Smooth muscle cell (in vitro differentiated cells): Measurements from ENCODE around the gene HSD11B1. TPM values are rescaled to one million over a fixed set of nuclear protein-coding genes. Genes with fewer than 3 reads are reported as not detected.

Experiments used
- DNase-seq: peaks from one replicate; lab custom pipeline; 2025; ENCODE audit not compliant: unreplicated experiment; lab: John Stamatoyannopoulos, UW
- H2AFZ ChIP-seq: fragments of 200-600 bp; sonication (generic); 2 replicates; pipeline ENCODE4 v1.6.0; 2016; ENCODE audit warnings: antibody characterized with exemption, low read depth, mild to moderate bottlenecking
- H3F3A ChIP-seq: fragments of 200-600 bp; sonication (generic); 2 replicates; pipeline ENCODE4 v1.6.0; 2017; ENCODE audit warnings: antibody characterized with exemption, low read depth
- H3K27ac ChIP-seq: fragments of 200-600 bp; sonication (generic); 2 replicates; pipeline ENCODE4 v1.5.1; 2016; ENCODE audit warnings: low read depth, mild to moderate bottlenecking
- H3K27me3 ChIP-seq: fragments of 200-600 bp; sonication (generic); 2 replicates; pipeline ENCODE4 v1.6.1; 2016; ENCODE audit warnings: low read depth, mild to moderate bottlenecking
- H3K36me3 ChIP-seq: fragments of 200-600 bp; sonication (generic); 2 replicates; pipeline ENCODE4 v1.5.1; 2016; ENCODE audit warnings: low read depth
- H3K4me1 ChIP-seq: fragments of 200-600 bp; sonication (generic); 2 replicates; pipeline ENCODE4 v1.5.1; 2016; ENCODE audit warnings: low read depth
- H3K4me2 ChIP-seq: fragments of 200-600 bp; sonication (generic); 2 replicates; pipeline ENCODE4 v1.6.0; 2016; ENCODE audit warnings: mild to moderate bottlenecking
- H3K4me3 ChIP-seq: fragments of 200-600 bp; sonication (generic); 2 replicates; pipeline ENCODE4 v1.5.1; 2016; ENCODE audit warnings: mild to moderate bottlenecking
- H3K79me2 ChIP-seq: fragments of 200-600 bp; sonication (generic); 2 replicates; pipeline ENCODE4 v1.6.0; 2016; ENCODE audit warnings: low read depth, mild to moderate bottlenecking
- H3K9ac ChIP-seq: fragments of 200-600 bp; sonication (generic); 2 replicates; pipeline ENCODE4 v1.6.0; 2016; ENCODE audit warnings: low read depth
- H3K9me3 ChIP-seq: fragments of 200-600 bp; sonication (generic); replicated peaks from 2 replicates; pipeline ENCODE4 v1.5.1; 2016; ENCODE audit warnings: low read depth
- H4K20me1 ChIP-seq: fragments of 200-600 bp; sonication (generic); 2 replicates; pipeline ENCODE4 v1.6.0; 2016; ENCODE audit warnings: low read depth
- CTCF ChIP-seq: fragments of 200-600 bp; sonication (generic); IDR thresholded peaks from 2 replicates; pipeline ENCODE4 v1.5.1; 2017; ENCODE audit warnings: borderline replicate concordance, mild to moderate bottlenecking, antibody characterized with exemption; ENCODE audit not compliant: insufficient read depth, poor library complexity, severe bottlenecking
- whole genome bisulfite sequencing: methylation state at CpG from one replicate; pipeline ENCODE4 v1.1.7; 2016; ENCODE audit warnings: low lambda C conversion rate; 5-methylcytosine and 5-hydroxymethylcytosine counted together
- polyA plus RNA-seq: library from polyadenylated mRNA; unstranded; fragments of >200 nt; fragmentation: Nextera tagmentation; extraction: Ambion mirVana; gene quantifications from 2 replicates; pipeline ENCODE4 v1.2.1, GENCODE V29; 2016
- total RNA-seq: library from RNA; depleted of rRNA; stranded (reverse); fragments of >200 nt; gene quantifications from 2 replicates; pipeline ENCODE4 v1.2.3, GENCODE V29; 2014

HSD11B1 gene
- total and polyA plus RNA-seq, 2 experiments from 2014 or later: not detected

- no peak overlapping the region for H2AFZ ChIP-seq
- no peaks in the 10 kb centered on the region for H3K79me2 ChIP-seq
- TF ChIP-seq CTCF: no peak
- no peak overlapping the region for H3K4me3 ChIP-seq
- no peak for DNase-seq
- H3K9ac ChIP-seq: no peak overlapping the region
- no peak overlapping the region for H3K4me2 ChIP-seq
- H4K20me1 ChIP-seq: no peaks in the 10 kb centered on the region
- no peaks in the 10 kb centered on the region for H3K36me3 ChIP-seq
- peaks cover 4% of the 10 kb centered on the region for H3F3A ChIP-seq
- H3K27ac ChIP-seq: no peak overlapping the region
- peaks cover under 1% of the 10 kb centered on the region for H3K27me3 ChIP-seq
- H3K9me3 ChIP-seq: no peaks in the 10 kb centered on the region
- WGBS: 93% methylated on average over 3 of the region's 3 CpGs
- no peaks in the 10 kb centered on the region for H3K4me1 ChIP-seq
Observed at GRCh38 chr1:209752890-209753289, 48.2 kb downstream of the HSD11B1 start.

- Histone ChIP-seq H2AFZ (no peak overlapping the region), H3F3A (no peaks in the 10 kb centered on the region), H3K9ac (no peak overlapping the region), H3K4me1 (no peaks in the 10 kb centered on the region), H3K4me2 (no peak overlapping the region), H3K79me2 (no peaks in the 10 kb centered on the region), H4K20me1 (no peaks in the 10 kb centered on the region), H3K36me3 (no peaks in the 10 kb centered on the region), H3K4me3 (no peak overlapping the region), H3K27ac (no peak overlapping the region), H3K27me3 (peaks cover 7% of the 10 kb centered on the region), H3K9me3 (no peaks in the 10 kb centered on the region)
- 88% methylated on average over 1 of the region's 1 CpG for WGBS
- no peak for TF ChIP-seq CTCF
- no peak for DNase-seq
Observed at GRCh38 chr1:209755256-209755655, 50.6 kb downstream of the HSD11B1 start.

- no peaks in the 10 kb centered on the region for H3K4me1 ChIP-seq
- H3K4me3 ChIP-seq: no peak within 1 kb of the TSS
- no peaks in the 10 kb centered on the region for H3K9me3 ChIP-seq
- no peak for DNase-seq
- no peak within 1 kb of the TSS for H3K27ac ChIP-seq
- TF ChIP-seq CTCF: no peak
- H3F3A ChIP-seq: no peaks in the 10 kb centered on the region
- H3K4me2 ChIP-seq: no peak within 1 kb of the TSS
- H3K36me3 ChIP-seq: no peaks in the 10 kb centered on the region
- H2AFZ ChIP-seq: no peak within 1 kb of the TSS
- H4K20me1 ChIP-seq: no peaks in the 10 kb centered on the region
- WGBS: 75% methylated on average over 10 of the region's 10 CpGs
- H3K79me2 ChIP-seq: no peaks in the 10 kb centered on the region
- no peak within 1 kb of the TSS for H3K9ac ChIP-seq
- peaks cover 7% of the 10 kb centered on the region for H3K27me3 ChIP-seq
Observed at GRCh38 chr1:209755926-209756614, 51.4 kb downstream of the HSD11B1 start, which contains the start of gene TRAF3IP3. Gene TRAF3IP3, plus strand, starts transcription at chr1:209756053. Its CDS starts 3,987 bp downstream, at chr1:209760040.
